GM18505 (cell line): ENCODE measurements around the gene RND2.
"Not testable (repeated sequence)": the region's sequence is repeated elsewhere in the genome, so short reads cannot be mapped to it uniquely, and the experiment has no call there.

Experiments used
- ATAC-seq: cut with Tn5 transposase; IDR thresholded peaks from one replicate; pipeline ENCODE4 v1.9.1; 2021; ENCODE audit not compliant: unreplicated experiment
- POLR2A ChIP-seq: IDR thresholded peaks from 4 replicates; pipeline ENCODE4 v1.6.1; 2011; ENCODE audit warnings: borderline replicate concordance; ENCODE audit not compliant: insufficient read depth, insufficient read length; ENCODE audit errors: extremely low read depth

The RND2 gene, protein sequence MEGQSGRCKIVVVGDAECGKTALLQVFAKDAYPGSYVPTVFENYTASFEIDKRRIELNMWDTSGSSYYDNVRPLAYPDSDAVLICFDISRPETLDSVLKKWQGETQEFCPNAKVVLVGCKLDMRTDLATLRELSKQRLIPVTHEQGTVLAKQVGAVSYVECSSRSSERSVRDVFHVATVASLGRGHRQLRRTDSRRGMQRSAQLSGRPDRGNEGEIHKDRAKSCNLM

DNA sequence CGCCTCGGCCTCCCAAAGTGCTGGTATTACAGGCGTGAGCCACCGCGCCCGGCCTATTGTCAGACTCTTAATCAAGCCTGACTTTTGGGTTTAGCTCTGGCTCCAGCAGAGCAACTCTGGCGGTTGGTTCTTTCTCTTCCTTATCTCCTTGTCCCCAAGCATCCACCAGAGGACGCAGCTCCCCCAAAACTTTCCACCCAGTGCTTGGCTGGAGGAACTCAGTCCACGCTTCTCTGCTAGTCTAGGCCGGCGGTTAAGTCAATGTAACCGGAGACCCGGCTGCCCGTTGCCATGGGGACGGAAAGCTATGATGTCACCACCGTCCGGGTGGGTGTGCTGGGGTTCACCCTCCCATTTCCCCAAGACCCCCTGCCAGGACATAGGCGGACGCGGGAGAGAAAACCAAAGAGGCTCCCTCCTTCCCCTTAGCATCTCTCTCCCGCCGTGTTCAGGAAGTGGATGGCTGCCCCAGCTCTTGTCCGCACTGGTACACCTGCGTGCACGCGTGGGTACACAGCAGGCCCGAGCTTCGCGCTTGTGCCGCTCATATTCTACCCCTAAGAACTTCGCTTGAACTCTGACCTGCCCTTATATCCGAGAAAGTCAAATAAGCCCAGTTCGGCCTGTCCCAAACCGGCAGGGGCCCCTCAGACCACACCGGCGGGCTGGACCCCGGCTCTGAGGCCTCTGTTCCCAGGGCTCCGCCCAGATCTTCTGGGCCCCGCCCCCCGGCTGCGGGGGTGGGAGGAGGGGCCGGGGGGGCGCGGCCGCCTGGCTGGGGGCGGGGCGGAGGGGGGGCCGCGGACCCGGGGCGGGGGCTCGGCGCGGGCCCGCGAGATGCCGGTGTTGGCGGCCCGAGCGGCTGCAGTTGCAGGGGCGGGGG lies at the start of gene RND2:
Gene RND2, plus strand, starts transcription at position 825 of the 883 bp plus-strand sequence. CDS start 117 bp downstream, outside the sequence.
- ATAC-seq, result no peak
- TF ChIP-seq POLR2A, result no peak

DNA sequence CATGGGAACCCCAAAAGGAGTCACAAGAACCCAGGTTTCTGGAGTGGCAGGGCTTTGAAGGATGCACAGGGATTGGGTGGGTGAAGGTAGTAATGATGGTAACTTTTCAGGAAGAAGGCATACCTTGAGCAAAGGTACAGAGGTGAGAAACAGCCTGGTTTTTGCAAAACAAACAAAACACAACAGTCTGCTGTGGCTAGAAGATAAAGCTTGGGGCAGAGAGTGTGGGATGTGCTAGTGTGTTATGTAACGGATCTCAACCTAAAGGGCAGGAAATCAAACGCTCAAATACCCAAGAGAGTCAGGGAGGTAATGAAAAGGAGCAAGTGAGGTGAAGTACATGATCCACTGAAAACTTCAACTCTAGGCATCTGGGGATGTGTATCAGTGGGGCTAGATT lies 49.8 kb upstream of the RND2 start:
- no peak for ATAC-seq
- TF ChIP-seq POLR2A, result no peak

DNA sequence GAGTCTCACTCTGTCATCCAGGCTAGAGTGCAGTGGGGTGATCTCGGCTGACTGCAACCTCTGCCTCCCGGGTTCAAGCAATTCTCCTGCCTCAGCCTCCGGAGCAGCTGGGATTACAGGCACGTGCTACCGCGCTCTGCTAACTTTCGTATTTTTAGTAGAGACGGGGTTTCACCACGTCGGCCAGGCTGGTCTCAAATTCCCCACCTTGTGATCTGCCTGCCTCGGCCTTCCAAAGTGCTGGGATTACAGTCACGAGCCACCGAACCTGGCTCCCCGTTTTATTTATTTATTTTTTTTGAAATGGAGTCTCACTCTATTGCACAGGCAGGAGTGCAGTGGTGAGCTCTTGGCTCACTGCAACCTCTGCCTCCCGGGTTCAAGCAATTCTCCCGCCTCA lies 49.3 kb upstream of the RND2 start:
- not testable (repeated sequence) for ATAC-seq

DNA sequence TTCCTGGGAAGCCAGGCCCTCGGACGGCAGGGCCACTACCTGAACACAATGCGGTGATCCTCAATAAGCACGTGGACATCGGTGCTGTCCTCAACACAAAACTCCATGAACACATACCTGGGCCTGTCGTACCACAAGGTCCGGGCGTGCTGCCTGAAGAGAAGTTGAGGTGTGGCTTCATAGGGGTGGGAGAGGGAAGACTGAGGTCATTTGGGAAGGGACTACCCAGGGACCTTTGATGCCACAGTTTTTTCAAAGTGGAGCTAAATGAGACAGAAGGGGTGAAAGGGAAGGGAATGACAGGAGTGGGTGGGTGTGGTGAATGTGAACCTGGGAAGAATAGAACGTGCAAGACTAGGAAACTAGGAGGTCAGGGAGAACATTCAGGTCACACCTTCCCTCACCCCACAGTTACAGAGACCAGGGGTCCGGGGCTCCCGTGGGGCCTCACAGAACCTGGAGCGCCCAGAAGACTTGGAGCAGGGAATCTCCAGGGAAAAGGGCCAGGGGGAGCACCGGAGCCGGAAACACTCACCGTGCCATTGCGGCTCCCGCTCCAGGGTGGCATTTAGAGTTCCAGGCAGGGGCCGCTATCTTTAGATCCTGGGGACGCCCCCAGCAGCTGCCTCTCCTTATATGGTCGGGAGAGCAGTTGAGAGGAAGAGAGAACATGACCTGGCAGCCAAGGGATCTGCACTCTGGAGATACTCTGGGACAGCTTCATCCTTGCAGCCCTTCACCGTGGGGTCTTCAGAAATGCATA lies 45.3 kb upstream of the RND2 start, which contains the start of gene PTGES3L:
Gene PTGES3L, minus strand, starts transcription at position 570 of the 763 bp plus-strand sequence. Its CDS starts 27 bp downstream, at position 543.
- TF ChIP-seq POLR2A, result no peak
- ATAC-seq, result no peak

DNA sequence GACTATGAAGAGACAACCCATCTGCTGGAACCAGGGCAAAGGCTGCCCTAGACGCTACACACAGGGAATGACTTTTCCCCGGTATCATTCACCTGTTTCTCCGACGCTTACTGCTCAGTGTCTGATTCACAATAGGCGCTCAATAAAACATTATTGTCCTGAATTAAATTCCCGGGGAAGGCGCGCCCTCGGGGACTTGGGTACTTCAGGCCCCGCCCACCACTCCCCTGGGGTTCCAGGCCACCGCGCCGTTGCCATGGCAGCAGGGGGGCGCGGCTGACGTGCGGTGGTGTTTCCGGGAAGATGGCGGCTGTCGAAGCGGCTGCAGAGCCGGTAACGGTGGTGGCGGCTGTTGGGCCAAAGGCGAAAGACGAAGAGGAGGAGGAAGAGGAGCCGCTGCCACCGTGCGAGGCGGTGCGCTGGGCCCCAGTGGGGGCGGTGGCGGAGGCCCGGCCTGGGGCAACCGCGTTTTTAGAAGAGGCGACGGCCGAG lies 44.7 kb upstream of the RND2 start, which contains the start of gene RUNDC1:
Gene RUNDC1, plus strand, starts transcription at position 292 of the 492 bp plus-strand sequence. Its CDS starts 12 bp downstream, at position 304.
- peak; percentile 78 for TF ChIP-seq POLR2A
- peak; percentile 74 for ATAC-seq

DNA sequence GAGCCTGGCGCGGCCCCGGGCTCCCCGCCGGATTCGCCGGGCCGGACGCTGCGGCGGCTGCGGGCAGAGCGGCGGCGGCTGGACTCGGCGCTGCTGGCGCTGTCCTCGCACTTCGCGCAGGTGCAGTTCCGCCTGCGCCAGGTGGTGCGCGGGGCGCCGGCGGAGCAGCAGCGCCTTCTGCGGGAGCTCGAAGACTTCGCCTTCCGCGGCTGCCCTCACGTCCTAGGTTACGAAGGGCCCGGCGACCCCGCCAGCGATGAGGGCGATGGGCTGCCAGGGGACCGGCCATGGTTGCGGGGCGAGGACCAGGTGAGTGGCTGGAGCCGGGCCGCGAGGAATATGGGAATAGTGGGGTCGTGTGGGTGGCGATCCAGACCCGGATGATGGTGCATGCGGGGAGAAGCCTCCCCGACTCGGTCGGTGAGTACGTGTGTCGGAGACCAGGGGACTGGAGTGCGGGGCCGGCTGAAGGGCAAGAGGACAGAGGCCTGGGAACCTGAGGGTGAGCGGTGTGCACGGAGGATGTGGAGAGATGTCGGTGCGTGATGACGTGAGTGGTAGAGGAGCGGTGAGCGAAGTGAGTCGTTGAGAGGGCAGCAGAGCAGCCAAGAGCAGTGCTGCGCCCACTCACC lies 44.1 kb upstream of the RND2 start:
- TF ChIP-seq POLR2A, result peak; percentile 41
- ATAC-seq, result peak; percentile 40

DNA sequence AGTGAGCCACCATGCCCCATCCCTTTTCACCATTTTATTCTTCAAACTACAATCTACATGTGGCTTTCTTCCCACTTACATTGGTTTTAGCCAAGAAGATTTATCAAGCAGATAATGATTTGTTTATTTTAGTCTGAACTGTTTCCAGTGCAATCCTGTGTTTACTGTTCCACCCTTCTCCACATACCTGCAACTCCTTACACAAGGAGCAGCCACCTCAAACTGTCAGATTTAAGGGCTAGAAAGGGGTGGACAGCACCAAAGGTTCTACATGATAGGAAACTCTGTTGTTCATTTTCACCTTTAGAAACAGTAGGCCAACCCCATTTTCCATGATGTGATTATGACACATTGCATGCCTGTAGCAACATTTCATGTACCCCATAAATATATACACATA lies 42.8 kb upstream of the RND2 start:
- no peak for ATAC-seq
- no peak for TF ChIP-seq POLR2A

DNA sequence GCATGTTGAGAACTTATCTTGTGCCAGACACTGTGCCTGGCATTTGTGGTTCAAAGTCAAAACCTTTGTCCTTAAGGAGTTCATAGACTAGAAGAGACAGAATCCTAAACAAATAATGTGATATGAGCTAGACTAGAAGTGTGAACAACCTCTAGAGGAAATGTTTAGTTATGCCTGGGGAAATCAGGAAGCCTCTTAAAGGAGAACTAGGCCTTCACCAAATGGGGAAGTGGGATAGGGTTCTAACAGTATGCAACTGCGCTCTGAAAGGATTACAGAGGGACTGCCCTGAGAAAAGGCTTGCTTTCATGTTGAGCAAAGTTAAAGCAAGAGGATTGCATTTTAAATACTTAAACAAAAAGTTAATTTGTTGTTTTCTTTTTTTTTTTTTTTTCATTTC lies 39.8 kb upstream of the RND2 start:
- TF ChIP-seq POLR2A, result no peak
- ATAC-seq, result no peak

DNA sequence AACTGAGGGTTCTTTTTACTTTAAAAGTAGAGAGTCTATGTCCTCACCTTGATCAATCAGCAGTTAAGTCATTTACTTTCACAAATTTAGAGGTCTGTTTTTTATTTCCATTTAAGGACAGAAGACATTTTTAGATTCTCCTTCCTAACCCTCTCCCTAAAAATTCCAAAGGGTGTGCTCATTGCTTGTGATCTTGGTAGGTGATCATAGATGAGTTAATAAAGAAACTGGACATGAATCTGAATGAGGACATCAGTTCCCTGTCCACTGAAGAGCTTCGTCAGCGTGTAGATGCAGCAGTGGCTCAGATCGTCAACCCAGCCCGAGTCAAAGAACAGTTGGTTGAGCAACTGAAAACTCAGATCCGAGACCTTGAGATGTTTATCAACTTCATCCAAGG lies 35.9 kb upstream of the RND2 start:
- no peak for ATAC-seq
- TF ChIP-seq POLR2A, result no peak

DNA sequence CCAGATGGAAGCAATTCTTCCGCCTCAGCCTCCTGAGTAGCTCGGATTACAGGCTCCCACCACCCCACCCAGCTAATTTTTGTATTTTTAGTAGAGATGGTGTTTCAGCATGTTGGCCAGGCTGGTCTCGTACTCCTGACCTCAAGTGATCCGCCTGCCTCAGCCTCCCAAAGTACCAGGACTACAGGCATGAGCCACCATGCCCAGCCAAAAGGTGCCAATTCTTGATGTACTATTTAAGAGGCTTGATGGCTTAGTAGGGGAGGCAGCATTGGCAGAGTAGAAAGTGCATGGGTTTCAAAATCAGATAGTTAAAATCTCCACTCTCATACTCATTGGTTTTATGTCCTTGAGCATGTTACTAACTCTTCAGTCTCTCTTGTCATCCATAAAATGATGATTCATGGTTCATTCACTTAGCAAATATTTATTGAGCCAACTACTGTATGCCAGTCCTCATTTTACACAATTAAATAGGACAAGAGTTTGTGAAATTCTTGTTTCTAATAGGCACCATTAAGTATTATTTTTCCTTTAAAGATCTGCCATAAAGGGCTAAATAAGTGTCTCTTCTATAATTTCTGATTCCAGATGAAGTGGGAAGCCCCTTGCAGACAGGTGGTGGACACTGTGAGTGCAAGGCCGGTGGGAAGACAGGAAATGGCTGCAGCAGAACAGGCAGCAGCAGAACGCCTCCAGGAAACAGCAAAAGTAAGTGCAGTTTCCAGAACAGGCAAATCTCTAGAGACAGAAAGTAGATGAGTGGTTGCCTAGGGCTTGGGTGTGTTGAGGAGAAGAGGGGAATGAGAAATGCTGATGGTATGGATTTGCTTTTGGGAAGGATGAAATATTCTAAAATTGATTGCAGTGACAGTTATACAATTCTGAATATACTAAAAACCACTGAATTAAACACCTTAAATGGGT lies 35.0 kb upstream of the RND2 start:
- no peak for ATAC-seq
- no peak for TF ChIP-seq POLR2A

DNA sequence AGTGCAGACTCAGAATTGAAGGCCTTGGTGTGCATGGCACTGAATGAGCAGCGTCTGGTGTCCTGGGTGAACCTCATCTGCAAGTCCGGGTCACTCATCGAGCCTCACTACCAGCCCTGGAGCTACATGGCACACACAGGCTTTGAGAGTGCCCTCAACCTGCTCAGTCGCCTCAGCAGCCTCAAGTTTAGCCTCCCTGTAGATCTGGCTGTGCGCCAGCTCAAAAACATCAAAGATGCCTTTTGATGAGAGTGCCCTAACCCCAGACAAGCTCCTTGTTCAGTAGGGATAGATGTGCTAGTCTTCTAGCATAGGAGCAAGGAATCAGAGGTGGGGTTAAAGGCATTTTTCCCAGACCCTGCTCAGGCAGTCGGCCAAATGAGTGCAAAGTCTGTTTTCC lies 33.6 kb upstream of the RND2 start:
- no peak for TF ChIP-seq POLR2A
- ATAC-seq, result no peak

DNA sequence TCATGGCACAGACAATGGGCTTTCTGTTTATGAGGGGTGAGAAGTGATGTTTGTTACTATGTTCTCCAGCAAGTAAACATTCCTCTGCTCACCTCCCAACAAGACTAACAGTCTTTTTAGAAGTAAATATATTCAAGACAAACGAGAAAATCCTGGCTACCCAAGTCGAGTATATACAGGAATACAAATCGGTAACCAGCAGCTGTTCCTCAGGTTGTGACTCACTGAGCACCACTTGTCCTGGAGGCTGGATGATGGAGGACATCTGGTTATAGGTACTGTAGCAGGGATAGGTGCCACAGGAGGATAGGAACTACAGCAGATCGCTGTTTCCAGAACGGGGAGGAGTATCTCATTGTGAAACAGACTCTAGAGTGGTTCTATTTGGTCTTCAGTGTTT lies 32.2 kb upstream of the RND2 start:
- ATAC-seq, result no peak
- TF ChIP-seq POLR2A, result no peak

DNA sequence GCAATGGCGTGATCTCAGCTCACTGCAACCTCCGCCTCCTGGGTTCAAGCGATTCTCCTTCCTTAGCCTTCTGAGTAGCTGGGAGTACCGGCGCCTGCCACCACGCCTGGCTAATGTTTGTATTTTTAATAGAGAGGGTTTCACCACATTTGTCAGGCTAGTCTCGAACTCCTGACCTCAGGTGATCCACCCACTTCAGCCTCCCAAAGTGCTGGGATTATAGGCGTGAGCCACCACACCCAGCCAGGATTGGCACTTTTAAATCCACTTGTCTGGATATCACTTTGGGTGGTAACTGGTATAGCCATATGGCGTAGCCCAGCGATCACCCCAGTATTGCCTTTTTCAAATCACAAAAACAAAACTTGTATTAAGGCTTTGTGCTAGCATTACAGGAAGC lies 31.1 kb upstream of the RND2 start:
- ATAC-seq, result not testable (repeated sequence)
